ENCODE data around the gene LAMA4.

LAMA4 gene

GRCh38 chr6:112253498-112253840 is 898 bp downstream of the LAMA4 start:
- no peak for DNase-seq (ENCODE audit: low read depth, low spot score)
- Histone ChIP-seq H3K4me3 (ENCODE audit: low read length) (peak overlapping the region; percentile 45; the same call in 1 of the 2 replicates), H3K9me3 (ENCODE audit: control insufficient read depth, insufficient read depth, low read length) (no peaks in the 10 kb centered on the region), H3K27ac (ENCODE audit: low read length) (no peak overlapping the region), H3K36me3 (ENCODE audit: control insufficient read depth, insufficient read depth, low read length) (no peaks in the 10 kb centered on the region), H3K4me1 (ENCODE audit: control insufficient read depth, insufficient read depth, low read length) (0 out of 2 replicates have a peak, but pooled peaks cover 1% of the 10 kb centered on the region), H3K27me3 (ENCODE audit: control insufficient read depth, insufficient read depth, low read length) (peaks cover 3% of the 10 kb centered on the region; the same call in 1 of the 2 replicates)
- WGBS (ENCODE audit: insufficient coverage, insufficient read length) = no CpG with 5 or more reads among the region's 8 CpGs

GRCh38 chr6:112252571-112253497 is 1.5 kb downstream of the LAMA4 start:
- H3K27ac ChIP-seq (ENCODE audit: low read length) = no peak overlapping the region
- no peak overlapping the region; the same call in 1 of the 2 replicates for H3K4me3 ChIP-seq (ENCODE audit: low read length)
- H3K27me3 ChIP-seq (ENCODE audit: control insufficient read depth, insufficient read depth, low read length) = peaks cover 3% of the 10 kb centered on the region; the same call in 1 of the 2 replicates
- 0 out of 2 replicates have a peak, but pooled peaks cover 1% of the 10 kb centered on the region for H3K4me1 ChIP-seq (ENCODE audit: control insufficient read depth, insufficient read depth, low read length)
- no peak for DNase-seq (ENCODE audit: low read depth, low spot score)
- WGBS (ENCODE audit: insufficient coverage, insufficient read length) = no CpG with 5 or more reads among the region's 2 CpGs
- H3K9me3 ChIP-seq (ENCODE audit: control insufficient read depth, insufficient read depth, low read length) = no peaks in the 10 kb centered on the region
- no peaks in the 10 kb centered on the region for H3K36me3 ChIP-seq (ENCODE audit: control insufficient read depth, insufficient read depth, low read length)

- no CpG with 5 or more reads among the region's 6 CpGs for WGBS (ENCODE audit: insufficient coverage, insufficient read length)
- H3K27ac ChIP-seq (ENCODE audit: low read length) = no peak overlapping the region
- H3K27me3 ChIP-seq (ENCODE audit: control insufficient read depth, insufficient read depth, low read length) = peaks cover 3% of the 10 kb centered on the region; the same call in 1 of the 2 replicates
- H3K4me3 ChIP-seq (ENCODE audit: low read length) = no peak overlapping the region
- no peaks in the 10 kb centered on the region for H3K9me3 ChIP-seq (ENCODE audit: control insufficient read depth, insufficient read depth, low read length)
- no peak for DNase-seq (ENCODE audit: low read depth, low spot score)
- 0 out of 2 replicates have a peak, but pooled peaks cover 1% of the 10 kb centered on the region for H3K4me1 ChIP-seq (ENCODE audit: control insufficient read depth, insufficient read depth, low read length)
- H3K36me3 ChIP-seq (ENCODE audit: control insufficient read depth, insufficient read depth, low read length) = no peaks in the 10 kb centered on the region
Measured at GRCh38 chr6:112251171-112251875, 3.0 kb downstream of the LAMA4 start.

GRCh38 chr6:112249489-112249888 is 4.9 kb downstream of the LAMA4 start:
- no peak overlapping the region for H3K4me3 ChIP-seq (ENCODE audit: low read length)
- H3K36me3 ChIP-seq (ENCODE audit: control insufficient read depth, insufficient read depth, low read length) = no peaks in the 10 kb centered on the region
- H3K4me1 ChIP-seq (ENCODE audit: control insufficient read depth, insufficient read depth, low read length) = 0 out of 2 replicates have a peak, but pooled peaks cover 1% of the 10 kb centered on the region
- no peak for DNase-seq (ENCODE audit: low read depth, low spot score)
- H3K9me3 ChIP-seq (ENCODE audit: control insufficient read depth, insufficient read depth, low read length) = no peaks in the 10 kb centered on the region
- peaks cover 3% of the 10 kb centered on the region; the same call in 1 of the 2 replicates for H3K27me3 ChIP-seq (ENCODE audit: control insufficient read depth, insufficient read depth, low read length)
- no peak overlapping the region for H3K27ac ChIP-seq (ENCODE audit: low read length)
- WGBS (ENCODE audit: insufficient coverage, insufficient read length) = no CpG with 5 or more reads among the region's 4 CpGs

- Histone ChIP-seq H3K4me1 (ENCODE audit: control insufficient read depth, insufficient read depth, low read length) (no peaks in the 10 kb centered on the region), H3K4me3 (ENCODE audit: low read length) (no peak overlapping the region)
Measured at GRCh38 chr6:112247275-112247674, 7.1 kb downstream of the LAMA4 start.

GRCh38 chr6:112245511-112246203 is 8.7 kb downstream of the LAMA4 start:
- no peak for DNase-seq (ENCODE audit: low read depth, low spot score)
- Histone ChIP-seq H3K4me3 (ENCODE audit: low read length) (no peak overlapping the region), H3K4me1 (ENCODE audit: control insufficient read depth, insufficient read depth, low read length) (no peaks in the 10 kb centered on the region), H3K27me3 (ENCODE audit: control insufficient read depth, insufficient read depth, low read length) (no peaks in the 10 kb centered on the region), H3K27ac (ENCODE audit: low read length) (no peak overlapping the region), H3K36me3 (ENCODE audit: control insufficient read depth, insufficient read depth, low read length) (no peaks in the 10 kb centered on the region), H3K9me3 (ENCODE audit: control insufficient read depth, insufficient read depth, low read length) (no peaks in the 10 kb centered on the region)
- no CpG with 5 or more reads among the region's 5 CpGs for WGBS (ENCODE audit: insufficient coverage, insufficient read length)

More at GRCh38 chr6:112247275-112247674, 7.1 kb downstream of the LAMA4 start:
- H3K27ac ChIP-seq (ENCODE audit: low read length) = no peak overlapping the region
- H3K27me3 ChIP-seq (ENCODE audit: control insufficient read depth, insufficient read depth, low read length) = no peaks in the 10 kb centered on the region
- no CpG with 5 or more reads among the region's 5 CpGs for WGBS (ENCODE audit: insufficient coverage, insufficient read length)
- no peaks in the 10 kb centered on the region for H3K36me3 ChIP-seq (ENCODE audit: control insufficient read depth, insufficient read depth, low read length)
- no peaks in the 10 kb centered on the region for H3K9me3 ChIP-seq (ENCODE audit: control insufficient read depth, insufficient read depth, low read length)
- DNase-seq (ENCODE audit: low read depth, low spot score) = no peak

GRCh38 chr6:112243861-112244827 is 10.2 kb downstream of the LAMA4 start:
- Histone ChIP-seq H3K27me3 (ENCODE audit: control insufficient read depth, insufficient read depth, low read length) (no peaks in the 10 kb centered on the region), H3K36me3 (ENCODE audit: control insufficient read depth, insufficient read depth, low read length) (no peaks in the 10 kb centered on the region), H3K27ac (ENCODE audit: low read length) (no peak overlapping the region), H3K4me1 (ENCODE audit: control insufficient read depth, insufficient read depth, low read length) (no peaks in the 10 kb centered on the region), H3K4me3 (ENCODE audit: low read length) (no peak overlapping the region), H3K9me3 (ENCODE audit: control insufficient read depth, insufficient read depth, low read length) (no peaks in the 10 kb centered on the region)
- no CpG with 5 or more reads among the region's 11 CpGs for WGBS (ENCODE audit: insufficient coverage, insufficient read length)
- no peak for DNase-seq (ENCODE audit: low read depth, low spot score)

- Histone ChIP-seq H3K9me3 (ENCODE audit: control insufficient read depth, insufficient read depth, low read length) (no peaks in the 10 kb centered on the region), H3K4me1 (ENCODE audit: control insufficient read depth, insufficient read depth, low read length) (no peaks in the 10 kb centered on the region), H3K36me3 (ENCODE audit: control insufficient read depth, insufficient read depth, low read length) (no peaks in the 10 kb centered on the region), H3K4me3 (ENCODE audit: low read length) (no peak overlapping the region), H3K27me3 (ENCODE audit: control insufficient read depth, insufficient read depth, low read length) (no peaks in the 10 kb centered on the region; the same call in 1 of the 2 replicates), H3K27ac (ENCODE audit: low read length) (no peak overlapping the region)
- no peak for DNase-seq (ENCODE audit: low read depth, low spot score)
Measured at GRCh38 chr6:112241820-112242429, 12.4 kb downstream of the LAMA4 start.

GRCh38 chr6:112237595-112237994 is 16.8 kb downstream of the LAMA4 start:
- Histone ChIP-seq H3K4me1 (ENCODE audit: control insufficient read depth, insufficient read depth, low read length) (no peaks in the 10 kb centered on the region), H3K27ac (ENCODE audit: low read length) (no peak overlapping the region), H3K4me3 (ENCODE audit: low read length) (no peak overlapping the region), H3K27me3 (ENCODE audit: control insufficient read depth, insufficient read depth, low read length) (no peaks in the 10 kb centered on the region; the same call in 1 of the 2 replicates), H3K9me3 (ENCODE audit: control insufficient read depth, insufficient read depth, low read length) (no peaks in the 10 kb centered on the region), H3K36me3 (ENCODE audit: control insufficient read depth, insufficient read depth, low read length) (no peaks in the 10 kb centered on the region)
- WGBS (ENCODE audit: insufficient coverage, insufficient read length) = no CpG with 5 or more reads among the region's 3 CpGs
- no peak for DNase-seq (ENCODE audit: low read depth, low spot score)
